Measurements from ENCODE around the gene GPR87.

The GPR87 gene

GRCh38 chr3:151346292-151346691 is 29.7 kb upstream of the GPR87 start:
- H3K9ac ChIP-seq (ENCODE audit: low read length): peak overlapping the region; percentile 84
- H3K27me3 ChIP-seq (ENCODE audit: control insufficient read depth in 1 of 2, insufficient read depth in 1 of 2, low read length in 2 of 2): no peaks in the 10 kb centered on the region
- H2BK5ac ChIP-seq (ENCODE audit: low read depth, low read length, poor library complexity, severe bottlenecking): no peak overlapping the region
- H3K4me2 ChIP-seq (ENCODE audit: low read length, poor library complexity, severe bottlenecking): no peak overlapping the region
- no peaks in the 10 kb centered on the region for H3K9me3 ChIP-seq (ENCODE audit: control insufficient read depth, low read length)
- no peak overlapping the region for H2BK15ac ChIP-seq (ENCODE audit: low read depth, poor library complexity, severe bottlenecking)
- no peak overlapping the region for H3K14ac ChIP-seq (ENCODE audit: low read length in 2 of 2)
- no peak overlapping the region for H4K8ac ChIP-seq (ENCODE audit: low read length)
- H2BK120ac ChIP-seq (ENCODE audit: low read depth, low read length): peak overlapping the region; percentile 19
- no peak overlapping the region for H3K23ac ChIP-seq (ENCODE audit: low read length in 2 of 2)
- peak overlapping the region in 1 of 2 experiments; percentile 69 for H3K4me3 ChIP-seq (ENCODE audit: insufficient read depth in 1 of 2, low read depth in 1 of 2, low read length in 2 of 2)
- no peaks in the 10 kb centered on the region for H3K36me3 ChIP-seq (ENCODE audit: control insufficient read depth in 1 of 2, insufficient read depth in 2 of 2, low read depth in 1 of 2, low read length in 2 of 2)
- DNase-seq: no peak
- H2AFZ ChIP-seq (ENCODE audit: low read depth, low read length): no peak overlapping the region
- 96% methylated on average over 2 of the region's 3 CpGs for WGBS
- peak overlapping the region in 1 of 2 experiments; percentile 8 for H3K4ac ChIP-seq (ENCODE audit: low read depth in 1 of 2, low read length in 2 of 2)
- H3K27ac ChIP-seq (ENCODE audit: low read length, poor library complexity, severe bottlenecking): no peak overlapping the region
- H3K18ac ChIP-seq (ENCODE audit: low read depth in 1 of 2, low read length in 2 of 2): no peak overlapping the region
- H2BK12ac ChIP-seq (ENCODE audit: low read length in 2 of 2): peak overlapping the region in 1 of 2 experiments; percentile 42
- no peaks in the 10 kb centered on the region for H3K79me1 ChIP-seq (replicated peaks; ENCODE audit: low read length, poor library complexity, severe bottlenecking)
- H4K91ac ChIP-seq (ENCODE audit: low read length): no peak overlapping the region
- H3K4me1 ChIP-seq (ENCODE audit: control insufficient read depth, insufficient read depth, low read depth, low read length): no peaks in the 10 kb centered on the region
- peak overlapping the region; percentile 47 for H2AK5ac ChIP-seq (ENCODE audit: low read length, severe bottlenecking)

- Histone ChIP-seq H2BK5ac (ENCODE audit: low read depth, low read length, poor library complexity, severe bottlenecking) (no peak overlapping the region), H3K36me3 (ENCODE audit: control insufficient read depth in 1 of 2, insufficient read depth in 2 of 2, low read depth in 1 of 2, low read length in 2 of 2) (no peaks in the 10 kb centered on the region), H3K14ac (ENCODE audit: low read length in 2 of 2) (no peak overlapping the region), H3K4me1 (ENCODE audit: control insufficient read depth, insufficient read depth, low read depth, low read length) (no peaks in the 10 kb centered on the region), H2AFZ (ENCODE audit: low read depth, low read length) (no peak overlapping the region), H3K9ac (ENCODE audit: low read length) (peak overlapping the region; percentile 84), H3K4me2 (ENCODE audit: low read length, poor library complexity, severe bottlenecking) (no peak overlapping the region), H3K27me3 (ENCODE audit: control insufficient read depth in 1 of 2, insufficient read depth in 1 of 2, low read length in 2 of 2) (no peaks in the 10 kb centered on the region), H2BK12ac (ENCODE audit: low read length in 2 of 2) (no peak overlapping the region), H3K18ac (ENCODE audit: low read depth in 1 of 2, low read length in 2 of 2) (no peak overlapping the region), H3K4me3 (ENCODE audit: insufficient read depth in 1 of 2, low read depth in 1 of 2, low read length in 2 of 2) (peak overlapping the region in 1 of 2 experiments; percentile 69), H3K79me1 (replicated peaks; ENCODE audit: low read length, poor library complexity, severe bottlenecking) (no peaks in the 10 kb centered on the region), H3K23ac (ENCODE audit: low read length in 2 of 2) (no peak overlapping the region), H4K8ac (ENCODE audit: low read length) (no peak overlapping the region), H2AK5ac (ENCODE audit: low read length, severe bottlenecking) (no peak overlapping the region), H3K9me3 (ENCODE audit: control insufficient read depth, low read length) (no peaks in the 10 kb centered on the region), H4K91ac (ENCODE audit: low read length) (no peak overlapping the region), H3K27ac (ENCODE audit: low read length, poor library complexity, severe bottlenecking) (no peak overlapping the region), H2BK120ac (ENCODE audit: low read depth, low read length) (no peak overlapping the region), H3K4ac (ENCODE audit: low read depth in 1 of 2, low read length in 2 of 2) (no peak overlapping the region), H2BK15ac (ENCODE audit: low read depth, poor library complexity, severe bottlenecking) (no peak overlapping the region)
- peak; percentile 63 for DNase-seq
- 90% methylated on average over 2 of the region's 2 CpGs for WGBS
Measured at GRCh38 chr3:151345859-151346258, 29.2 kb upstream of the GPR87 start.

- Histone ChIP-seq H4K91ac (ENCODE audit: low read length) (no peak overlapping the region), H3K14ac (ENCODE audit: low read length in 2 of 2) (no peak overlapping the region), H3K18ac (ENCODE audit: low read depth in 1 of 2, low read length in 2 of 2) (no peak overlapping the region), H4K8ac (ENCODE audit: low read length) (no peak overlapping the region), H3K9ac (ENCODE audit: low read length) (no peak overlapping the region), H3K4me1 (ENCODE audit: control insufficient read depth, insufficient read depth, low read depth, low read length) (peaks cover 1% of the 10 kb centered on the region), H2BK15ac (ENCODE audit: low read depth, poor library complexity, severe bottlenecking) (no peak overlapping the region), H2BK12ac (ENCODE audit: low read length in 2 of 2) (no peak overlapping the region), H2BK5ac (ENCODE audit: low read depth, low read length, poor library complexity, severe bottlenecking) (no peak overlapping the region), H3K27ac (ENCODE audit: low read length, poor library complexity, severe bottlenecking) (no peak overlapping the region), H3K27me3 (ENCODE audit: control insufficient read depth in 1 of 2, insufficient read depth in 1 of 2, low read length in 2 of 2) (no peaks in the 10 kb centered on the region), H3K9me3 (ENCODE audit: control insufficient read depth, low read length) (no peaks in the 10 kb centered on the region), H3K79me1 (replicated peaks; ENCODE audit: low read length, poor library complexity, severe bottlenecking) (no peaks in the 10 kb centered on the region), H3K36me3 (ENCODE audit: control insufficient read depth in 1 of 2, insufficient read depth in 2 of 2, low read depth in 1 of 2, low read length in 2 of 2) (no peaks in the 10 kb centered on the region), H3K4ac (ENCODE audit: low read depth in 1 of 2, low read length in 2 of 2) (no peak overlapping the region), H3K4me3 (ENCODE audit: insufficient read depth in 1 of 2, low read depth in 1 of 2, low read length in 2 of 2) (no peak overlapping the region), H2AK5ac (ENCODE audit: low read length, severe bottlenecking) (no peak overlapping the region), H2AFZ (ENCODE audit: low read depth, low read length) (no peak overlapping the region), H2BK120ac (ENCODE audit: low read depth, low read length) (no peak overlapping the region), H3K4me2 (ENCODE audit: low read length, poor library complexity, severe bottlenecking) (no peak overlapping the region), H3K23ac (ENCODE audit: low read length in 2 of 2) (no peak overlapping the region)
- DNase-seq: no peak
- 100% methylated on average over 2 of the region's 2 CpGs for WGBS
Measured at GRCh38 chr3:151331696-151332095, 15.1 kb upstream of the GPR87 start.

- Histone ChIP-seq H3K79me1 (replicated peaks; ENCODE audit: low read length, poor library complexity, severe bottlenecking) (no peaks in the 10 kb centered on the region), H2BK5ac (ENCODE audit: low read depth, low read length, poor library complexity, severe bottlenecking) (no peak overlapping the region), H3K18ac (ENCODE audit: low read depth in 1 of 2, low read length in 2 of 2) (no peak overlapping the region), H3K4me2 (ENCODE audit: low read length, poor library complexity, severe bottlenecking) (no peak overlapping the region), H3K9me3 (ENCODE audit: control insufficient read depth, low read length) (no peaks in the 10 kb centered on the region), H3K4me1 (ENCODE audit: control insufficient read depth, insufficient read depth, low read depth, low read length) (peaks cover 1% of the 10 kb centered on the region), H3K9ac (ENCODE audit: low read length) (no peak overlapping the region), H2AK5ac (ENCODE audit: low read length, severe bottlenecking) (no peak overlapping the region), H4K91ac (ENCODE audit: low read length) (no peak overlapping the region), H3K23ac (ENCODE audit: low read length in 2 of 2) (no peak overlapping the region), H3K27ac (ENCODE audit: low read length, poor library complexity, severe bottlenecking) (no peak overlapping the region), H3K27me3 (ENCODE audit: control insufficient read depth in 1 of 2, insufficient read depth in 1 of 2, low read length in 2 of 2) (no peaks in the 10 kb centered on the region), H2BK12ac (ENCODE audit: low read length in 2 of 2) (no peak overlapping the region), H3K4ac (ENCODE audit: low read depth in 1 of 2, low read length in 2 of 2) (no peak overlapping the region), H2AFZ (ENCODE audit: low read depth, low read length) (no peak overlapping the region), H3K14ac (ENCODE audit: low read length in 2 of 2) (no peak overlapping the region), H2BK15ac (ENCODE audit: low read depth, poor library complexity, severe bottlenecking) (no peak overlapping the region), H3K4me3 (ENCODE audit: insufficient read depth in 1 of 2, low read depth in 1 of 2, low read length in 2 of 2) (no peak overlapping the region), H4K8ac (ENCODE audit: low read length) (no peak overlapping the region), H3K36me3 (ENCODE audit: control insufficient read depth in 1 of 2, insufficient read depth in 2 of 2, low read depth in 1 of 2, low read length in 2 of 2) (no peaks in the 10 kb centered on the region), H2BK120ac (ENCODE audit: low read depth, low read length) (no peak overlapping the region)
- DNase-seq: no peak
Measured at GRCh38 chr3:151330899-151331298, 14.3 kb upstream of the GPR87 start.
